HepG2 (cell line): ENCODE results near the gene PALM3. TPM values are rescaled to one million over a fixed set of nuclear protein-coding genes. Genes with fewer than 3 reads are reported as not detected.
A peak's percentile ranks its signal among the peaks of the same experiment; 100 is the strongest.

Source experiments
- ARID5B ChIP-seq: IDR thresholded peaks from 2 replicates; pipeline ENCODE4 v1.4.0; 2020; ENCODE audit warnings: mild to moderate bottlenecking, missing genetic modification reagents
- ASH2L ChIP-seq: fragments of 300-600, 200-600 bp; sonication (generic); IDR thresholded peaks from 2 replicates; pipeline ENCODE4 v1.7.0; 2017; ENCODE audit warnings: low read depth, mild to moderate bottlenecking, moderate library complexity, mixed read lengths, low read length; ENCODE audit not compliant: insufficient read length
- GMEB1 ChIP-seq: sonication (generic); formaldehyde crosslinking; IDR thresholded peaks from 2 replicates; pipeline ENCODE4 v1.5.1; 2020; ENCODE audit warnings: missing genetic modification reagents, mild to moderate bottlenecking, borderline replicate concordance
- HES4 ChIP-seq: sonication (generic); formaldehyde crosslinking; IDR thresholded peaks from 2 replicates; pipeline ENCODE4 v1.9.0; 2021; ENCODE audit warnings: mild to moderate bottlenecking, missing genetic modification reagents, borderline replicate concordance
- MED8 ChIP-seq: sonication (generic); formaldehyde crosslinking; IDR thresholded peaks from 2 replicates; pipeline ENCODE4 v1.8.1; 2023; ENCODE audit warnings: mild to moderate bottlenecking, missing genetic modification reagents; ENCODE audit not compliant: insufficient replicate concordance
- NPAS2 ChIP-seq: sonication (generic); formaldehyde crosslinking; IDR thresholded peaks from 2 replicates; pipeline ENCODE4 v1.8.0; 2022; ENCODE audit warnings: mild to moderate bottlenecking, missing genetic modification reagents, borderline replicate concordance
- RBM39 ChIP-seq: fragments of 200-400 bp; formaldehyde crosslinking; IDR thresholded peaks from one replicate; pipeline ENCODE4 v1.6.1; 2018; ENCODE audit warnings: antibody characterized with exemption, mild to moderate bottlenecking, low read depth, low read length; ENCODE audit not compliant: poor library complexity, severe bottlenecking
- SRY ChIP-seq: sonication (generic); formaldehyde crosslinking; IDR thresholded peaks from 2 replicates; pipeline ENCODE4 v1.8.0; 2022; ENCODE audit warnings: mild to moderate bottlenecking, missing genetic modification reagents
- ZBTB10 ChIP-seq: sonication (generic); formaldehyde crosslinking; IDR thresholded peaks from 2 replicates; pipeline ENCODE4 v1.4.0; 2020; ENCODE audit warnings: missing genetic modification reagents, borderline replicate concordance
- ZBTB14 ChIP-seq: sonication (generic); formaldehyde crosslinking; IDR thresholded peaks from 2 replicates; pipeline ENCODE4 v1.4.0; 2020; ENCODE audit warnings: missing genetic modification reagents
- ZBTB3 ChIP-seq: sonication (generic); formaldehyde crosslinking; IDR thresholded peaks from 2 replicates; pipeline ENCODE4 v1.4.0; 2020; ENCODE audit warnings: low read depth, mild to moderate bottlenecking, moderate library complexity, missing genetic modification reagents, borderline replicate concordance
- ZBTB38 ChIP-seq: sonication (generic); formaldehyde crosslinking; IDR thresholded peaks from 2 replicates; pipeline ENCODE4 v1.5.1; 2020; ENCODE audit warnings: mild to moderate bottlenecking, missing genetic modification reagents
- ZNF33A ChIP-seq: sonication (generic); formaldehyde crosslinking; IDR thresholded peaks from 2 replicates; pipeline ENCODE4 v1.5.1; 2020; ENCODE audit warnings: missing genetic modification reagents, mild to moderate bottlenecking, moderate library complexity, borderline replicate concordance
- ZNF576 ChIP-seq: sonication (generic); formaldehyde crosslinking; IDR thresholded peaks from 2 replicates; pipeline ENCODE4 v1.4.0; 2020; ENCODE audit warnings: mild to moderate bottlenecking, missing genetic modification reagents
- ZNF709 ChIP-seq: sonication (generic); formaldehyde crosslinking; IDR thresholded peaks from 2 replicates; pipeline ENCODE4 v1.5.0; 2020; ENCODE audit warnings: mild to moderate bottlenecking, missing genetic modification reagents
- polyA plus RNA-seq, 8 experiments: library from polyadenylated mRNA; depleted of rRNA in 3 of 8; stranded (reverse) in 7 of 8; unstranded in 1 of 8; fragments of >200 nt; fragmentation: Illumina TruSeq in 4 of 8; extraction: Trizol in 4 of 8; gene quantifications; 2 replicates each; pipeline versions ENCODE4 v1.2.1 to v1.2.3, GENCODE V29; 2011 to 2016; ENCODE audit warnings: low read depth in 4 of 8, missing spikeins in 1 of 8, mixed read lengths in 1 of 8; ENCODE audit not compliant: insufficient read depth in 1 of 8
- total RNA-seq, 5 experiments: library from RNA; depleted of rRNA; stranded (reverse); fragments of >200 nt; fragmentation: Illumina TruSeq; extraction: Trizol; gene quantifications; 2 replicates each; pipeline ENCODE4 v1.2.3, GENCODE V29; 2016; ENCODE audit warnings: low read depth in 1 of 5

PALM3 gene
- total and polyA plus RNA-seq, 2 of the 13 experiments (the other 11 are each of a cell fraction or from before 2014, with no cell fraction given) = 0.79 to 2.4 TPM

- TF ChIP-seq ZBTB10 (CRISPR knock-in tag) (0 out of 2 replicates have a peak, but pooled peaks have one; percentile 14), ZNF576 (no peak), ZBTB14 (peak; percentile 84), MED8 (CRISPR knock-in tag) (no peak), ZNF33A (no peak), RBM39 (no peak), ASH2L (peak; percentile 36), NPAS2 (CRISPR knock-in tag) (no peak), ZNF709 (CRISPR knock-in tag) (peak; percentile 25; the same call in 1 of the 2 replicates), GMEB1 (CRISPR knock-in tag) (no peak), ARID5B (CRISPR knock-in tag) (no peak), ZBTB38 (CRISPR knock-in tag) (no peak), HES4 (CRISPR knock-in tag) (no peak), SRY (CRISPR knock-in tag) (no peak), ZBTB3 (CRISPR knock-in tag) (no peak)
Measured at GRCh38 chr19:14073261-14073924, 11.5 kb upstream of the PALM3 start (continued).
